HuH-7 (cell line): Measurements from ENCODE around the gene GLDC.
A peak's percentile ranks its signal among the peaks of the same experiment; 100 is the strongest.
"Not testable (repeated sequence)": the region's sequence is repeated elsewhere in the genome, so short reads cannot be mapped to it uniquely, and the experiment has no call there.

ENCODE experiments used
- DNase-seq: peaks from one replicate; pipeline ENCODE4 v3.0.0; 2011; ENCODE audit warnings: low spot score

Gene GLDC

DNA sequence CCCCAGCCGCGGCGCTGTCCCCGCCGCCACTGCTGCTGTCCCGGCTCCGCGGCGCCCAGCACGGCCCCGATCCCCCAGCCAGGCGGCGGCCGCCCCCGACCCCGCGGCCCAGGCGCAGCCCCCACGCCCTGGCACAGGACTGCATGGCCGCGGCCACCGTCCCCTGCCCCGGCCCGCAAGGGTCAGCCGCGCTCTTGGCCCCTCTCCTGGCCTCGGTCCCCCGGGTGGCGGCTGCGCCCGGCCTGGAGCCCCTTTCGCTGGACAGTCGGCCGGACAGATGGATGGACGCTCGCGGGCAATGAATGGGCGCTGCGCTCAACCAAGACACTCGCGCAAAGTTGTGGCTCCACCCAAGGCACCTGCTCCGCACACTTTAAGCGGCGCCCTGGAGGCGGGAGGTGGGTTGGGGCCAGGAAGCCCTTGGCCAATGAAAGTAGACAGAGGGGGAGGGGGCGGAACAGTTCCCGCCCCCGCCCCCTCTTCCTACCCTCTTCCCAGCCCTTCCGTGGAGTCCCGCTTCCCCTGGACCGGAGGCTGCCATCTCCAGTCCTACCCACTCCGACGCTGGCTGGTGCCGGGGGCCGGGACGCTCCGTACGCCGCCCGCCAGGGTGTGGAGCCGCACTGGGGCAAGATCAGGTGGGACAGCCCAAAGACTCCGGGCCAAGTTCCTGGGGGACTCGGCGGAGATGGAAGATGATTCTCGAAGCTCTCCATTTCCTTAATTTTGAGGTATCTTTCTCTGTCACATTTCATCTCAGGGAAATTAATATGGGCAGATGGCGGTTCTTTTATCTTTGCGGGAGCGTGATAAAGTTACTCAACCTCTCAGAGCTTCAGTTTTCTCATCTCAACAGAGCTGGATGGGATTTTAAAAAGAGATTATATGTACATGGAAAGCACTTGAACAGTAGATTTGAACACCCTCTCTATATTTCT lies at the start of gene GLDC:
GLDC (minus strand) TSS at position 375 of the 938 bp plus-strand sequence; CDS start at position 145, 230 bp downstream.
- DNase-seq = peak; percentile 90

- no peak for DNase-seq
Measured at GRCh38 chr9:6692881-6693361, 47.4 kb upstream of the GLDC start.

DNA sequence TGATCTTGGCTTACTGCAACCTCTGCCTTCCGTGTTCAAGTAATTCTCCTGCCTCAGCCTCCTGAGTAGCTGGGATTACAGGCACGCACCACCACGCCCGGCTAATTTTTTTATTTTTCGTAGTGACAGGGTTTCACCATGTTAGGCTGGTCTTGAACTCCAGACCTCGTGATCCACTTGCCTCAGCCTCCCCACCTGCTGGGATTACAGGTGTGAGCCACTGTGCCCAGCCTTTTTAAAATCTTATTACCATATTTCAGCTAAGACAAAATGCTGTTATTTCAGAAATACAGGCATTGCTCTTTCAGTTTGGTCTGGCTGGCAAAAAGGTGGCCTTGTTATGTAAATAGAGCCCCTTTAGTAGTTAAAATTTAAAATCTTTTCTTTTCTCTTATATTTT lies 46.9 kb upstream of the GLDC start:
- DNase-seq = no peak

- DNase-seq = not testable (repeated sequence)
Measured at GRCh38 chr9:6690675-6691070, 45.1 kb upstream of the GLDC start.

DNA sequence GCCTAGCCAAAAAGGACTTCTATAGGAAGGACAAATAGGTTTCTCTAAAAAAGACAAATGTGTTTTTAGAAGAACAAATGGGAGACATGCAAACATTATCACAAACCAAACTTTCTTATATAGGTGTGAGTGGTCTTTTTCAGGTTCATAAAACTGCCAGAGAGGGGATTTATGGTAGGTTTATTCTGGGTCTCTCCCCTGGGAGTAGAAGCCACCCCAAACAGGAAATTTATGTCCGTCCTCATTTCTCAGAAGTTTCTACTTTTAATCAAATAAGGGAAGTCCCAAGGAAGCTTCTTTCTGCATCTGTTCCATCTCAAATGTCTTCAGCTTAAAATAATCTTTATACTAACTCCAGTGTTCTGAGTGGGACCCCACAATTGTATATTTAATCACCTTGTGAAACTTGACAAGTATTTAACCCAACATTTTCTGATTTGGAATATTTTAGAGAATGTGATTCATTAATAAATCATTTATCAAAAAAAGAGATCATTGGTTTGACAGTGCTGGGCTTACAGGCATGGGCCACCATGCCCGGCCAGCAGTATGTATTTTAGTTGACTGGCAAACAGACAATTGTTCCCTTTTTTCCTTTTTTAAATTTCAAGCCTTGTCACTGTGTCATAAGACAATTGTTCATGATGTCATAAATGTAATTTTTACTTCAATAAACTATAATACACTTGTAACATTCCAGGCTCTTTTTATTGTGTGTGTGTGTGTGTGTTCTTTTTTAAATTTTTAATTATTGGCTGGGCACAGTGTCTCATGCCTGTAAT lies 44.6 kb upstream of the GLDC start:
- no peak for DNase-seq

DNA sequence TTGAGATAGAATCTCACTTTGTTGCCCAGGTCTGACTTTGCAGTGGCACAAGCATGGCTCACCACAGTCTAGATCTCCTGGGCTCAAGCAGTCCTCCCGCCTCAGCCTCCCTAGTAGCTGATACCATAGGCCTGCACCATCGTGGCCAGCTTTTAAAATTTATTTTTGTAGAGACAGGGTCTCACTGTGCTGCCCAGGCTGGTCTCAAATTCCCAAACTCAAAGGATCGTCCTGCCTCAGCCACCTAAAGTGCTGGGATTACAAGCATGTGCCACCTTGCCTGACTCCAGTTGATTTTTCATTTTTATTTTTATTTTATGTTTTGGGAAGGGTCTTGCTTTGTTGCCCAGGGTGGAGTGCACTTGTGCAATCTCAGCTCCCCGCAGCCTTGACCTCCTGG lies 41.7 kb upstream of the GLDC start:
- no peak for DNase-seq

GRCh38 chr9:6686396-6686795 lies 40.9 kb upstream of the GLDC start:
- DNase-seq = no peak

DNA sequence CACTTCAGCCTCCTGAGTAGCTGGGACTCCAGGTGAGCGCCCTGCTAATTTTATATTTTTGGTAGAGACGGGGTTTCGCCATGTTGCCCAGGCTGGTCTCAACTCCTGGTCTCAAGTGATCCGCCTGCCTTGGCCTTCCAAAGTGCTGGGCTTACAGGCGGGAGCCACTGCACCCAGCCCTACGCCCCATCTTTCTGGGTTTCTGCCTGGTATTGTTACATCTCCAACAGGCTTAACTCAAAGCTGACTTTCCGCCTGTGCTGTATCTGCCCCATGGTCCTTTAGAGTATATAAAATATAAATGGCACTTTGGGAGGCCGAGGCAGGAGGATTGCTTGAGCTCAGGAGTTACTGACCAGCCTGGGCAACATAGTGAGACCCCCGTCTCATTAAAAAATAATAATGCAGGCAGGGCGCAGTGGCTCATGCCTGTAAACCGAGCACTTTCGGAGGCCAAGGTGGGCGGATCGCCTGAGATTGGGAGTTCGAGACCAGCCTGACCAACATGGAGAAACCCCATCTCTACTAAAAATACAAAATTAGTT lies 36.5 kb upstream of the GLDC start:
- no peak for DNase-seq

GRCh38 chr9:6681147-6681956 lies 35.8 kb upstream of the GLDC start:
- DNase-seq = peak; percentile 74

DNA sequence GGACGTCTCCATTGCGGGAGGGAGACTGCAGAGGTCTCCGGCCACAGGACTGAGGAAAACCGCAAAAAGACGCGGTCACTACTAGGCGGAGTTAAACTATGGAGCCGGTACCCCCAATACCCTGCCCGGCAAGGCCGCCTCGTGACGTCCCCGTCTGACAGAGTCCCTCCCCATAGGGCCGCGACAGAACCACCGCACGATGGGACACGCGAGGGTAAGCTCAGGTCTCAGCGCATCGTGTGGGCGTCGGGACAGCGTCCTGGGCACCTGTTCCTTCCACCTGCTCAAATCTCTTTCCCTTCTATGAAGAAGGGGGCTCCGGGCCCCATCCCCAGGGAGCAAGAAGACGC lies 35.2 kb upstream of the GLDC start:
- peak; percentile 28 for DNase-seq

DNA sequence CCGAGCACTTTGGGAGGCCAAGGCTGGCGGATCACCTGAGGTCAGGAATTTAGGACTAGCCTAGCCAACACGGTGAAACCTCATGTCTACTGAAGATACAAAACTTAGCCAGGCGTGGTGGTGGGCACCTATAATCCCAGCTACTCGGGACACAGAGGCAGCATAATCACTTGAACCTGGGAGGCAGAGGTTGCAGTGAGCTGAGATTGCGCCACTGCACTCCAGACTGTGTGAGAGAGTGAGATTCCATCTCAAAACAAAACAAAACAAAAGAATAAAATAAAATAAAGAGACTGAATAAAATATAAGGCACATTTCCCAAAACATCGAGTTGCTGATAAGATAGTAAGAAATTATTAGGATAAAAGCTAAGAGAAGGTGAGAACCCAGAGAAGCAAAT lies 32.3 kb upstream of the GLDC start:
- no peak for DNase-seq

- no peak for DNase-seq
Measured at GRCh38 chr9:6676254-6676921, 30.9 kb upstream of the GLDC start.

- no peak for DNase-seq
Measured at GRCh38 chr9:6675268-6675667, 29.7 kb upstream of the GLDC start.

GRCh38 chr9:6673326-6674025 lies 27.9 kb upstream of the GLDC start:
- DNase-seq = no peak

GRCh38 chr9:6672118-6672517 lies 26.6 kb upstream of the GLDC start:
- no peak for DNase-seq

DNA sequence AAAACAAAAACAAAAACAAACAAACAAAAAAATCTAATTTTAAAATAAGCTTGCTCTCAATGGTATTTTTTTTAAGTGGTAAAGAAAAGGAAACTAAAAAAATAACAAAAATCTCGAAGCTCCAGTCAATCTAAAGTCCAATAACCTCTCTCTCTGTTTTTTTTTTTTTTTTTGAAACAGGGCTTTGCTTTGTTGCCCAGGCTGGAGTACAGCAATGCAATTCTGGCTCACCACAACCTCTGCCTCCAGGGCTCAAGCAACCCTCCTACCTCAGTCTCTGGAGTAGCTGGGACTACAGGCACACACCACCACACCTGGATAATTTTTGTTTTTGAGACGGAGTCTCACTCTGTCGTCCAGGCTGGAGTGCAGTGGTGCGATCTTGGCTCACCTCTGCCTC lies 25.9 kb upstream of the GLDC start:
- no peak for DNase-seq

- no peak for DNase-seq
Measured at GRCh38 chr9:6669881-6670280, 24.4 kb upstream of the GLDC start.

DNA sequence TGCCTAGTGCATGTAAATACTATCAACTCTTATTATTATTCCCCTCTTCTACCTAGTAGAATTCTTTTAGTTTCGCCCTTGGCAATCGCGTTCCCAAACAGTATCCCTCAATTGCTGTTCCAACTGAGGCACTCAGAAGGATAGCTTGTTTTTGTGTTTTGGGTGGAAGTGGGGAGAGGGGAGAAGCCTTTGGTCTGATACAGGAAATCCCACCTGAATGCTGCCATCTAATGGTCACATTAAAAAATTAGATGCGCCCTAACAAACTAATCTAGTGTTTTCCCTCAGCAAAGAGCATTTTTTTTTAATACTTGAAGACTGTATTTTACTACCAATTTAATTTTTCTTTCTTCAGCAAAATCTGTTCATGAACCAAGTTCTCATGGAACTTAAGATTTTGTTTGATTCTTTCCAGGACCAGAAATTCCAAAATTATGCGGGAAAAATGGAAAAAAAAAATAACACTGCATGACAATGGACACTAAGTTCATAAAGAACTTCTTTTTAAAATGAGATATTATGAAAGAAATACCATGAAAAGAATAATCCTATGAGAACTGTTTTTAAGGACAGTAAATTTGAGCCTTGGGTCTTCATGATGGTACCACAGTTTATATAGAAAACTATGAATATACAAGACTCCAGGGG lies 22.2 kb upstream of the GLDC start:
- no peak for DNase-seq

DNA sequence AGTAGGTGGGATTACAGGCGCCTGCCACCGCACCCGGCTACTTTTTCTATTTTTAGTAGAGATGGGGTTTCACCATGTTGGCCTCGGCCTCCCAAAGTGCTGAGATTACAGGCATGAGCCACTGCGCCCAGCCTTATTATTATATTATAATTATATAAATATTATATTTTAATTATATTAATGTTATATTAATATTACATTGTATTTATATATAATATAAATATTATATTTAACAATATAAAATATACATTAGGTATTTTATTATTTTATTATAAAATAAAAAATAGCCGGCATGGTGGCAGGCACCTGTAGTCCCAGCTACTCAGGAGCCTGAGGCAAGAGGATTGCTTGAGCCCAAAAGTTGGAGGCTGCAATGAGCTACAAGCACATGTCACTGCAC lies 21.6 kb upstream of the GLDC start:
- no peak for DNase-seq

DNA sequence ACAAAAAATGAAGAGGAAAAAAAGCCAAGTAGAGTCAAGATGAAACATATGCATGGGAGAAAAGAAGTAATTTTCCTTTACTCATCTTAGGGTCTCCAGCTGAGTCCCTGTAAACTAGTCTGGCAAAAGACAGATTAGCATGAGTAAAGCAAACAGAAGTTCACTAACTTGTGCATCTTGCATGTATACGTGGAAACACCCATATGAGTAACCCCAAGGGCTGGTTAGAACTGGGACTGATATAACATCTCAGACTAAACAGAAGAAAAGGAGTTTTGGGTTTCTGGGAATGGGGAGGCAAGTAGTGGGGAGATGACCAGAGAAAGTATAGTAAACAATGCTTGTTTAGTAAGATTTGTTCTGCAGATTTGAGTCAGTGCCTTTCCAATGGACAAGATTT lies 20.1 kb upstream of the GLDC start:
- no peak for DNase-seq
